Neutrophil (primary cell): ENCODE data around the gene PROSER1.
"Not testable (repeated sequence)": the region's sequence is repeated elsewhere in the genome, so short reads cannot be mapped to it uniquely, and the experiment has no call there.

Experiments used
- H3K27ac ChIP-seq: fragments of 200-600 bp; sonication (generic); 2 replicates; pipeline ENCODE4 v1.5.1; 2016; ENCODE audit warnings: mild to moderate bottlenecking, moderate library complexity
- H3K27me3 ChIP-seq: fragments of 200-600 bp; sonication (generic); 2 replicates; pipeline ENCODE4 v1.6.0; 2016; ENCODE audit warnings: mild to moderate bottlenecking
- H3K36me3 ChIP-seq: fragments of 200-600 bp; sonication (generic); 2 replicates; pipeline ENCODE4 v1.5.1; 2017
- H3K4me1 ChIP-seq, 2 experiments: fragments of 200-600 bp in 1 of 2; sonication (generic) in 1 of 2; 1 replicate in 1 of 2; 2 replicates in 1 of 2; pipeline versions ENCODE4 v1.5.1 to v1.6.1; 2013 to 2016; ENCODE audit warnings: low read depth in 1 of 2, low read length in 1 of 2, mild to moderate bottlenecking in 1 of 2, moderate library complexity in 1 of 2; ENCODE audit not compliant: control insufficient read depth in 1 of 2, insufficient read depth in 1 of 2
- H3K4me3 ChIP-seq, 2 experiments: fragments of 200-600 bp in 1 of 2; sonication (generic) in 1 of 2; 1 replicate in 1 of 2; 2 replicates in 1 of 2; pipeline ENCODE4 v1.5.1; 2013 to 2016; ENCODE audit warnings: low read depth in 1 of 2, low read length in 1 of 2, mild to moderate bottlenecking in 1 of 2, moderate library complexity in 1 of 2
- H3K9me3 ChIP-seq: fragments of 200-600 bp; sonication (generic); 2 replicates; pipeline ENCODE4 v1.5.1; 2016
- CTCF ChIP-seq: fragments of 200-600 bp; sonication (generic); IDR thresholded peaks from 2 replicates; pipeline ENCODE4 v1.5.1; 2016; ENCODE audit warnings: antibody characterized with exemption

The PROSER1 gene

GRCh38 chr13:39037880-39038568 is at the start of gene PROSER1, which contains the start of gene NHLRC3:
PROSER1 (minus strand) TSS chr13:39038089; CDS start chr13:39037242, 847 bp downstream.
NHLRC3 (plus strand) TSS chr13:39038456; CDS start chr13:39038640, 184 bp downstream.
- no peaks in the 10 kb centered on the region for H3K36me3 ChIP-seq
- TF ChIP-seq CTCF, result no peak

GRCh38 chr13:39086251-39086945 is 48.5 kb upstream of the PROSER1 start:
- H3K9me3 ChIP-seq, H3K27me3 ChIP-seq, H3K4me1 ChIP-seq, H3K36me3 ChIP-seq, H3K27ac ChIP-seq, H3K4me3 ChIP-seq: not testable (repeated sequence)

More at GRCh38 chr13:39037880-39038568, at the start of gene PROSER1, which contains the start of gene NHLRC3:
- H3K9me3 ChIP-seq, result no peaks in the 10 kb centered on the region
- peak within 1 kb of the TSS; percentile 88 for H3K27ac ChIP-seq
- peak within 1 kb of the TSS; percentile 80 to 92 for H3K4me3 ChIP-seq
- H3K27me3 ChIP-seq, result no peaks in the 10 kb centered on the region
- H3K4me1 ChIP-seq, result peaks cover 60 to 64% of the 10 kb centered on the region in 2 experiments

- Histone ChIP-seq H3K4me3 (no peak overlapping the region), H3K27me3 (peaks cover 24% of the 10 kb centered on the region), H3K27ac (no peak overlapping the region), H3K4me1 (no peaks in the 10 kb centered on the region), H3K9me3 (no peaks in the 10 kb centered on the region), H3K36me3 (no peaks in the 10 kb centered on the region)
- no peak for TF ChIP-seq CTCF
These were observed 36.1 kb upstream of the PROSER1 start for GRCh38 chr13:39073983-39074382.

- Histone ChIP-seq H3K27ac (no peak overlapping the region), H3K4me3 (no peak overlapping the region), H3K9me3 (no peaks in the 10 kb centered on the region), H3K36me3 (no peaks in the 10 kb centered on the region), H3K4me1 (no peaks in the 10 kb centered on the region), H3K27me3 (peaks cover 24% of the 10 kb centered on the region)
- TF ChIP-seq CTCF, result no peak
These were observed 35.0 kb upstream of the PROSER1 start for GRCh38 chr13:39072842-39073241.

GRCh38 chr13:39062004-39062403 is 24.1 kb upstream of the PROSER1 start:
- no peak overlapping the region for H3K27ac ChIP-seq
- H3K9me3 ChIP-seq, result no peaks in the 10 kb centered on the region
- no peak overlapping the region for H3K4me3 ChIP-seq
- no peaks in the 10 kb centered on the region for H3K27me3 ChIP-seq
- no peaks in the 10 kb centered on the region for H3K36me3 ChIP-seq
- H3K4me1 ChIP-seq, result no peaks in the 10 kb centered on the region
- no peak for TF ChIP-seq CTCF

GRCh38 chr13:39058040-39058439 is 20.2 kb upstream of the PROSER1 start:
- Histone ChIP-seq H3K4me1 (no peaks in the 10 kb centered on the region), H3K36me3 (peaks cover 9% of the 10 kb centered on the region), H3K27ac (no peak overlapping the region), H3K9me3 (no peaks in the 10 kb centered on the region), H3K4me3 (no peak overlapping the region), H3K27me3 (no peaks in the 10 kb centered on the region)
- no peak for TF ChIP-seq CTCF
